ENCODE data around the gene ADAM15.

ADAM15 gene

GRCh38 chr1:155009742-155010141 is 41.4 kb upstream of the ADAM15 start:
- no peak overlapping the region for H3K27ac ChIP-seq (ENCODE audit: low read depth, low read length)
- H3K4me3 ChIP-seq (ENCODE audit: low read length): peak overlapping the region; percentile 27; the same call in 1 of the 2 replicates
- H3K27me3 ChIP-seq (ENCODE audit: control insufficient read depth, low read length): no peaks in the 10 kb centered on the region
- TF ChIP-seq CTCF (IDR thresholded peaks at IDR 0.05; ENCODE audit: low read depth, low read length, poor library complexity, severe bottlenecking) (no peak), EZH2phosphoT487 (IDR thresholded peaks at IDR 0.05; ENCODE audit: borderline replicate concordance, low read length) (no peak)
- peak overlapping the region; percentile 53 for H3K4me2 ChIP-seq (ENCODE audit: low read length)
- no peaks in the 10 kb centered on the region for H4K20me1 ChIP-seq (ENCODE audit: control insufficient read depth, insufficient read depth, low read depth, low read length)
- H3K79me2 ChIP-seq (ENCODE audit: control insufficient read depth, low read length): peaks cover 7% of the 10 kb centered on the region
- H3K4me1 ChIP-seq (ENCODE audit: control insufficient read depth, low read length): peaks cover 90% of the 10 kb centered on the region
- peaks cover 7% of the 10 kb centered on the region for H3K36me3 ChIP-seq (ENCODE audit: control insufficient read depth, low read length)
- peaks cover 28% of the 10 kb centered on the region for H3F3A ChIP-seq (ENCODE audit: control insufficient read depth, insufficient read depth)
- no peaks in the 10 kb centered on the region for H3K9me3 ChIP-seq (ENCODE audit: control insufficient read depth, insufficient read depth, low read length)
- H3K9me2 ChIP-seq (replicated peaks; ENCODE audit: control insufficient read depth, low read length): no peaks in the 10 kb centered on the region

- H3K9me2 ChIP-seq (replicated peaks; ENCODE audit: control insufficient read depth, low read length): no peaks in the 10 kb centered on the region
- H3K9me3 ChIP-seq (ENCODE audit: control insufficient read depth, insufficient read depth, low read length): no peaks in the 10 kb centered on the region
- TF ChIP-seq CTCF (IDR thresholded peaks at IDR 0.05; ENCODE audit: low read depth, low read length, poor library complexity, severe bottlenecking) (no peak), EZH2phosphoT487 (IDR thresholded peaks at IDR 0.05; ENCODE audit: borderline replicate concordance, low read length) (no peak)
- H3K4me3 ChIP-seq (ENCODE audit: low read length): peak overlapping the region; percentile 27; the same call in 1 of the 2 replicates
- no peak overlapping the region for H3K27ac ChIP-seq (ENCODE audit: low read depth, low read length)
- H3K27me3 ChIP-seq (ENCODE audit: control insufficient read depth, low read length): no peaks in the 10 kb centered on the region
- H3F3A ChIP-seq (ENCODE audit: control insufficient read depth, insufficient read depth): peaks cover 26% of the 10 kb centered on the region
- H3K4me1 ChIP-seq (ENCODE audit: control insufficient read depth, low read length): peaks cover 90% of the 10 kb centered on the region
- H4K20me1 ChIP-seq (ENCODE audit: control insufficient read depth, insufficient read depth, low read depth, low read length): no peaks in the 10 kb centered on the region
- peaks cover 13% of the 10 kb centered on the region for H3K36me3 ChIP-seq (ENCODE audit: control insufficient read depth, low read length)
- H3K4me2 ChIP-seq (ENCODE audit: low read length): peak overlapping the region; percentile 53
- peaks cover 4% of the 10 kb centered on the region; the same call in 1 of the 2 replicates for H3K79me2 ChIP-seq (ENCODE audit: control insufficient read depth, low read length)
Observed at GRCh38 chr1:155010211-155010918, 40.8 kb upstream of the ADAM15 start.

GRCh38 chr1:155011004-155011416 is 40.1 kb upstream of the ADAM15 start:
- Histone ChIP-seq H3K4me1 (ENCODE audit: control insufficient read depth, low read length) (peaks cover 90% of the 10 kb centered on the region), H3K4me3 (ENCODE audit: low read length) (no peak overlapping the region), H3K9me2 (replicated peaks; ENCODE audit: control insufficient read depth, low read length) (no peaks in the 10 kb centered on the region), H3K4me2 (ENCODE audit: low read length) (no peak overlapping the region; the same call in 1 of the 2 replicates), H3K79me2 (ENCODE audit: control insufficient read depth, low read length) (0 out of 2 replicates have a peak, but pooled peaks cover 3% of the 10 kb centered on the region), H3K27me3 (ENCODE audit: control insufficient read depth, low read length) (no peaks in the 10 kb centered on the region), H3K27ac (ENCODE audit: low read depth, low read length) (no peak overlapping the region), H3F3A (ENCODE audit: control insufficient read depth, insufficient read depth) (peaks cover 23% of the 10 kb centered on the region), H3K36me3 (ENCODE audit: control insufficient read depth, low read length) (peaks cover 19% of the 10 kb centered on the region), H3K9me3 (ENCODE audit: control insufficient read depth, insufficient read depth, low read length) (no peaks in the 10 kb centered on the region), H4K20me1 (ENCODE audit: control insufficient read depth, insufficient read depth, low read depth, low read length) (no peaks in the 10 kb centered on the region)
- TF ChIP-seq CTCF (IDR thresholded peaks at IDR 0.05; ENCODE audit: low read depth, low read length, poor library complexity, severe bottlenecking) (no peak), EZH2phosphoT487 (IDR thresholded peaks at IDR 0.05; ENCODE audit: borderline replicate concordance, low read length) (no peak)

Data from DOHH2 (cell line).